Retinal pigment epithelial cell (primary cell): ENCODE measurements around the gene GABRB1.

ENCODE experiments used
- DNase-seq: peaks from one replicate; pipeline ENCODE4 v3.0.0-alpha.2; 2010; ENCODE audit warnings: low read depth
- H3K4me3 ChIP-seq: 2 replicates; pipeline ENCODE4 v1.5.1; 2011; ENCODE audit warnings: mild to moderate bottlenecking, low read length, control low read depth, moderate library complexity
- TF ChIP-seq, protein P1 (sequence below): conservative IDR thresholded peaks from 2 replicates; pipeline ENCODE4 v1.5.1; 2011; ENCODE audit warnings: low read depth, low read length, control low read depth, inconsistent platforms

Gene GABRB1

DNA sequence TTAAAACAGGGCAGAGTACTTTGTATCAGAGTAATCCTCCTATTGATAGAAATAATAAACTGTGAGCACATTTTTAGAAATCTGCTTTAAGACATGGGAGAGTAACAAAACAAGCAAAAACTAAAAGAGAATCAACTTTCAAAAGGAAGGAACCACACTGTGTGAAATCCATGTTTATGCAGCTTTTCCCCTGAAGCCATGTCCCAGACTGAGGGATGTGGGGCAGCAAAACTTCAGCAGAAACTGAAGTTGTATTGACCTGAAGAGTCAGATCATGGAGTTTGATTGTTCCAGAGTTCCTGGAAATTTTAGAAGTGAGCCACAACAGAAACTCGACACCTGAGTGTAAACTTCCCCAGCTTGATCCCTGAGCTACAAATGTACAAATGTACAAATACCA lies 378.9 kb downstream of the GABRB1 start:
- no peak for DNase-seq
- TF ChIP-seq, protein P1, sequence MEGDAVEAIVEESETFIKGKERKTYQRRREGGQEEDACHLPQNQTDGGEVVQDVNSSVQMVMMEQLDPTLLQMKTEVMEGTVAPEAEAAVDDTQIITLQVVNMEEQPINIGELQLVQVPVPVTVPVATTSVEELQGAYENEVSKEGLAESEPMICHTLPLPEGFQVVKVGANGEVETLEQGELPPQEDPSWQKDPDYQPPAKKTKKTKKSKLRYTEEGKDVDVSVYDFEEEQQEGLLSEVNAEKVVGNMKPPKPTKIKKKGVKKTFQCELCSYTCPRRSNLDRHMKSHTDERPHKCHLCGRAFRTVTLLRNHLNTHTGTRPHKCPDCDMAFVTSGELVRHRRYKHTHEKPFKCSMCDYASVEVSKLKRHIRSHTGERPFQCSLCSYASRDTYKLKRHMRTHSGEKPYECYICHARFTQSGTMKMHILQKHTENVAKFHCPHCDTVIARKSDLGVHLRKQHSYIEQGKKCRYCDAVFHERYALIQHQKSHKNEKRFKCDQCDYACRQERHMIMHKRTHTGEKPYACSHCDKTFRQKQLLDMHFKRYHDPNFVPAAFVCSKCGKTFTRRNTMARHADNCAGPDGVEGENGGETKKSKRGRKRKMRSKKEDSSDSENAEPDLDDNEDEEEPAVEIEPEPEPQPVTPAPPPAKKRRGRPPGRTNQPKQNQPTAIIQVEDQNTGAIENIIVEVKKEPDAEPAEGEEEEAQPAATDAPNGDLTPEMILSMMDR: no peak
- H3K4me3 ChIP-seq: no peak overlapping the region

DNA sequence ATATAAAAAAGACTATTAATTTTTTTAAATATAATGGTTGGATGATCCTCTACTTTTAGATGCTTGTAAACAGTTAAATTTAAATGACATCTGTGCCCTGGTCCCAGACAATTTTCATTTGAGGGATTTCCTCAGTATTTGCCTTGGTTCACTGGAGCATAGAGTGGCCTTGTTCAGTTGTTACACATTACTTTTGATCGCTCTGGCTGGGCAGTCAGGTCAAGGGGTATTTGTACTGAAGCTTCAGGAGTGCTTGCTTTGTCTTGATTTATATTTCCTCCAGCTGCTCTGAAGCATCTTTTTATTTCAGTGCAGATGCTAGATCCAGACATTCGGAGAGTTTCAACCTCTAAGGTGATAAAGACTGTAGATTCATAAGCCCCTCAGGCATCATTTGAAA lies 382.2 kb downstream of the GABRB1 start:
- no peak overlapping the region for H3K4me3 ChIP-seq
- DNase-seq: no peak
- TF ChIP-seq, protein P1: no peak

DNA sequence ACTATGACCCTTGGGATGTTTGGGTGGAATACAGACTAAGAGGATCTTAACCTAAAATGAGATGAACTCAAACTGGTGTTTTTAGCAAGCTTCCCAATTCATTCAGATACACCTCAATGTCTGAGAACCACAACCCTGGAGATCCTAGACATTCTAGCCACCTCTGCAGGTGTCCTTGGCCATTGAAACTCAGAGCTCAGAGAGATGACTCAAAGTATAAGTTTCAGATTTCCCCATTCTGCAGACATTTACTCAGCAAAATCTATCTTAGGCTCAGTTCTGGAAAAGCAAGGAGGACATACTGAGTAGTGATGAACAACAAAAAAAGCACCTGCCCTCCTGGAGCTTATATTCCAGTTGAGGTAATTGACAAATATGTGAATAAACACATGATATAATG lies 384.4 kb downstream of the GABRB1 start:
- TF ChIP-seq, protein P1: no peak
- no peak overlapping the region for H3K4me3 ChIP-seq
- DNase-seq: no peak

DNA sequence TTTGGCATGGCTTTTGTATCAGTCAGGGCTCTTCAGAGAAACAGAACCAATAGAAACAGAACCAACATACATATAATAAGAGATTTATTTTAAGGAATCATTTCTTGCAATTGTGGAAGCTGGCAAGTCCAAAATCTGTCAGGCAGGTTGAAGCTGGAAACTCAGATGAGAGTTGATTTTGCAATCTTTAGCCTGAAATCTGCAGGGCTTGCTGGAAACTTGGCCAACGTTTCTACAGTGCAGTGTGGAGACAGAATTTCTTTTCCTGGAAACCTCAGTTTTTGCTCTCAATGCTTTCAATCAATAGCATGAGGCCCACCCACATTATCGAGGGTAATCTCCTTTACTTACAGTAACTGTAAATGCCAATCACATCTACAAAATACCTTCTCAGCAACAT lies 386.8 kb downstream of the GABRB1 start:
- DNase-seq: no peak
- TF ChIP-seq, protein P1: no peak

DNA sequence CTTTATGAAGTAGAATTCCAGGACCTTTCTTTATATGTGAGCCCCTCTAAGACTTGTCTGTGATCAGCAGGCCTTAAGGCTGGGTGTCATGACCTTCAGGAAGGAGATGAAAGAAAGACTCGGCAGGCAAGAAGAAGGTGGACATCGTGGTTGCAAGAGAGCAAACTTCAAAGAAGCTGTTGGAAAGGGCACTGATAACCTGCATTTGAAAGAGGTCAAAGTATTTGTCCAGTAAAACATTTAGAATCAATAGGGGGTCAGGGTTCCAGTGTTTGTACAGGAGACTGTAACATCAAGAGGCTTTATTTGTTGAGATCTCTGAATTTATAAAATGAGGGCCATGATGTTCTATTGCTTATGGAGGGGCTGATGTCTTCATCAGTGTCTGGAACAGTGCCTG lies 387.9 kb downstream of the GABRB1 start:
- H3K4me3 ChIP-seq: no peak overlapping the region
- no peak for DNase-seq
- TF ChIP-seq, protein P1: no peak

More for the DNA sequence above, 386.8 kb downstream of the GABRB1 start:
- H3K4me3 ChIP-seq: no peak overlapping the region

DNA sequence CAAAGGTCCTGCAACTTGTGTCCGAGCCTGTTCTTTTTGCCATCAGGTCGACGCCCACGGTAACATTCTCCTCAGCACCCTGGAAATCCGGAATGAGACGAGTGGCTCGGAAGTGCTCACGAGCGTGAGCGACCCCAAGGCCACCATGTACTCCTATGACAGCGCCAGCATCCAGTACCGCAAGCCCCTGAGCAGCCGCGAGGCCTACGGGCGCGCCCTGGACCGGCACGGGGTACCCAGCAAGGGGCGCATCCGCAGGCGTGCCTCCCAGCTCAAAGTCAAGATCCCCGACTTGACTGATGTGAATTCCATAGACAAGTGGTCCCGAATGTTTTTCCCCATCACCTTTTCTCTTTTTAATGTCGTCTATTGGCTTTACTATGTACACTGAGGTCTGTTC lies 394.3 kb downstream of the GABRB1 start:
- H3K4me3 ChIP-seq: no peak overlapping the region
- no peak for DNase-seq

DNA sequence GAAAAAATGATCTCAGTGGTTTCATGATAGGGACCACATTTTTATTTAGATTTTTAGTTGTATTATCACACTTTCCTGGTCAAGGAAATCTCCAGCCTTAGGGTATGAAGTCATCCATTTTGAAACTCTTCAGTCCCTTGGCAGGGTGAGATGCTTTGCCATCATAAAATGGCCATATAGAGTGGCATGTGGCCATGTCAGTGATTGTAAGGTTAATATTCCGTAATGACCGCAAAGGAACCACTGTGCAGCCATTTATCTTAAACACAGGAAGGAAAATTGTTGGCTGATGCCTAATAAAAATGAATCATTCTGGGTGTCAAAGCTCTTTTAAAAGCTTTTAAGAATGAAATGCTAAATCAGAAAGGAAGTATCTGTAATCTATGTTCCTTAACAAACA lies 396.6 kb downstream of the GABRB1 start:
- no peak overlapping the region for H3K4me3 ChIP-seq
- no peak for DNase-seq
- TF ChIP-seq, protein P1: no peak

More for the DNA sequence above, 394.3 kb downstream of the GABRB1 start:
- TF ChIP-seq, protein P1: no peak
